Hematopoietic multipotent progenitor cell treated with erythropoietin and hydrocortisone succinate and interleukin-3 and kit ligand, for 4 days (in vitro differentiated cells): Measurements from ENCODE around the gene CDK4.

Source experiments
- DNase-seq: peaks from one replicate; pipeline ENCODE4 v3.0.0-alpha.2; 2015

The CDK4 gene

GRCh38 chr12:57755454-57756372, 3.6 kb upstream of the CDK4 start:
- peak; percentile 43 for DNase-seq

- DNase-seq, result no peak
These were observed 3.0 kb upstream of the CDK4 start for GRCh38 chr12:57755194-57755453.

- peak; percentile 77 for DNase-seq
These were observed 2.5 kb upstream of the CDK4 start, which contains the start of gene MARCHF9 for GRCh38 chr12:57754411-57755193. Gene MARCHF9, plus strand, starts transcription at chr12:57755103. Its CDS starts 426 bp downstream, at chr12:57755529.

- peak; percentile 44 for DNase-seq
These were observed 1.7 kb upstream of the CDK4 start for GRCh38 chr12:57753756-57754337.

- DNase-seq, result no peak
These were observed 524 bp upstream of the CDK4 start for GRCh38 chr12:57752668-57753000.

- DNase-seq, result no peak
These were observed 700 bp downstream of the CDK4 start for GRCh38 chr12:57751432-57751787.

GRCh38 chr12:57750561-57751431, 1.3 kb downstream of the CDK4 start:
- DNase-seq, result no peak

- DNase-seq, result no peak
These were observed 3.0 kb downstream of the CDK4 start for GRCh38 chr12:57749061-57749460.

GRCh38 chr12:57746025-57746424, 6.1 kb downstream of the CDK4 start:
- DNase-seq, result no peak

- DNase-seq, result peak; percentile 40
These were observed 6.6 kb downstream of the CDK4 start for GRCh38 chr12:57745485-57745881.

GRCh38 chr12:57744777-57745484, 7.2 kb downstream of the CDK4 start, which contains the start of gene TSPAN31:
Gene TSPAN31, plus strand, starts transcription at chr12:57745039. Its CDS starts 116 bp downstream, at chr12:57745155.
- peak; percentile 99 for DNase-seq

GRCh38 chr12:57744194-57744776, 7.8 kb downstream of the CDK4 start:
- no peak for DNase-seq

- DNase-seq, result peak; percentile 4
These were observed 8.3 kb downstream of the CDK4 start for GRCh38 chr12:57743769-57744168.

- DNase-seq, result peak; percentile 92
These were observed 10.0 kb downstream of the CDK4 start for GRCh38 chr12:57741844-57742738.

- DNase-seq, result peak; percentile 6
These were observed 10.7 kb downstream of the CDK4 start for GRCh38 chr12:57741413-57741789.

GRCh38 chr12:57740656-57741412, 11.3 kb downstream of the CDK4 start:
- DNase-seq, result peak; percentile 87

- no peak for DNase-seq
These were observed 12.1 kb downstream of the CDK4 start for GRCh38 chr12:57739914-57740538.

GRCh38 chr12:57739387-57739786, 12.7 kb downstream of the CDK4 start:
- DNase-seq, result peak; percentile 23

GRCh38 chr12:57738661-57739237, 13.4 kb downstream of the CDK4 start, which contains the start of gene AGAP2:
Gene AGAP2, minus strand, starts transcription at chr12:57738742. Its CDS starts 496 bp downstream, at chr12:57738246.
- no peak for DNase-seq
